Measurements from ENCODE around the gene AAR2.

AAR2 gene

GRCh38 chr20:36217226-36217625, 19.1 kb upstream of the AAR2 start:
- H3K27ac ChIP-seq: no peak overlapping the region
- DNase-seq (ENCODE audit: low read depth, low spot score): no peak

- no peak overlapping the region for H3K27ac ChIP-seq
- DNase-seq (ENCODE audit: low read depth, low spot score): no peak
Observed at GRCh38 chr20:36218380-36219064, 17.8 kb upstream of the AAR2 start.

DNA sequence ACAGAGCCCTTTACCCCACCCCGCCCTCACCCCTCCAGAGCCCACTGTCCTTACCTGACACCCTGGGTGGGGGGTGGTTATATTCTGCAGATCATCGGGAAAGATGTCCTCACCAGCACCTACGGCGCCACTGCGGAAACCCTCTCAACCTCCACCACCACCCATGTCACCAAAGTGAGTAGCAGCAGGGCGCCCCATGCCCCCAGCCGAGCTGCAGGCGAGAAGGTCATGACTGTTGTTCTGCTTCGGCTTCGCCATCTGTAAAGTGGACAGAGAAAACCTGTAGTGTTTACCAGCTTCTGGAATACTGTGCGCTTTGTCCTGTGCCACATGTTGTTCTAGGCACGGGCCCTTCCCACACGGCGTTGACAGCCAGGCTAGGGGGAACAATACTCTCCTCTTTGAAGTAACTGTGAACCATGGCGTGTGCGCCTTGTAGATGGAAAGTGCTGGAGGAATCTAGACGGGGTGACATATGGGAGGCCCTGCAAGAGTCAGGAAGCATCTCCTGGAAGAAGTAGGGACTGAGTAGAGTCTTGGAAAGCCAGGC, 16.5 kb upstream of the AAR2 start:
- DNase-seq (ENCODE audit: low read depth, low spot score): no peak
- no peak overlapping the region for H3K27ac ChIP-seq

- no peak for DNase-seq (ENCODE audit: low read depth, low spot score)
- no peak overlapping the region for H3K27ac ChIP-seq
Observed at GRCh38 chr20:36225666-36226065, 10.6 kb upstream of the AAR2 start.

GRCh38 chr20:36228770-36229169, 7.5 kb upstream of the AAR2 start:
- DNase-seq (ENCODE audit: low read depth, low spot score): no peak
- no peak overlapping the region for H3K27ac ChIP-seq

GRCh38 chr20:36230019-36230418, 6.3 kb upstream of the AAR2 start:
- no peak for DNase-seq (ENCODE audit: low read depth, low spot score)
- H3K27ac ChIP-seq: no peak overlapping the region

- no peak for DNase-seq (ENCODE audit: low read depth, low spot score)
- H3K27ac ChIP-seq: no peak overlapping the region
Observed at GRCh38 chr20:36231331-36231730, 4.9 kb upstream of the AAR2 start.

DNA sequence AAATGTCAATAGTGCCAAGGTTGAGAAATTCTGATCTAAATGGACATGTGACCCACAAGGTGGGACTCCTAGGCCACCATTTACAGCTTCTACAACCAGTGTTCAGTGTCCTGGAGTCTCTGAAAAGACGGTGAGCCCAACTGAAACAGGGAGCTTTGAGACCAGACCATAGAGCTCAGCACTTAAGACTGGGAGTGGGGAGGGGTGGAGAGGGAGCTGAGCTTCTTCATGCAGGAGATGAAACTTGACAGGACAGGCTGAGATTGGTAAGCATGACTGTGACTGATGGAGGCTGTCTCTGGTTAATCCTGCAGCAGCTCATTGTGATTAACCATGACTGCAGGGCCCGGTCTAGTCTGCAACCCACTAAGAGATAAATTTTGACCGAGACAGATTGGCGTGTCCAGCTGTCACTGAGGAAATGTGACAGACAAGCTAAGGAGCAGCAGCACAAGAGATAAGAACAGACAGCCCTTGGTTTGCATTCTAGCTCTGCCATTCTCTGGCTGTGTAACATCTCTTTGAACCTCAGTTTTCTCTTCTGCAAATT, 1.4 kb upstream of the AAR2 start:
- no peak for DNase-seq (ENCODE audit: low read depth, low spot score)
- no peak overlapping the region for H3K27ac ChIP-seq

- DNase-seq (ENCODE audit: low read depth, low spot score): no peak
- H3K27ac ChIP-seq: peak overlapping the region; percentile 55
Observed at GRCh38 chr20:36236786-36237121, 476 bp downstream of the AAR2 start.

DNA sequence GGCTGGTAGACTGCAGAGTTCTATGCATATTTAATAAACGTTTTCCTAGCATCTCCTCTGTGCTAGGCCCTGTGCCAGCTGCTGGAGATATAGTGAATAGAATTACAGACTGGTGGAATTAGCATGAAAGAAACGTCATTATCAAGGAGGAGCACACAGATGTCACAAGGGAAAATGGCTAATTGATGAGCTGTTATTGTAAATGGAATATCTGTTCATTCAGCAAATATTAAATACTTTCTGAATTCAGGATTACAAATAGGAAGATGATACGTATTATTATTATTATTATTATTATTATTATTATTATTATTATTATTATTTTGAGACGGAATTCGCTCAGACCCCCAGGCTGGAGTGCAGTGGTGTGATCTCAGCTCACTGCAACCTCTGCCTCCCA, 1.2 kb downstream of the AAR2 start:
- no peak for DNase-seq (ENCODE audit: low read depth, low spot score)
- no peak overlapping the region for H3K27ac ChIP-seq

- DNase-seq (ENCODE audit: low read depth, low spot score): no peak
- H3K27ac ChIP-seq: no peak overlapping the region
Observed at GRCh38 chr20:36238153-36238552, 1.9 kb downstream of the AAR2 start.

GRCh38 chr20:36238760-36239159, 2.5 kb downstream of the AAR2 start:
- H3K27ac ChIP-seq: no peak overlapping the region
- DNase-seq (ENCODE audit: low read depth, low spot score): no peak

- no peak for DNase-seq (ENCODE audit: low read depth, low spot score)
- H3K27ac ChIP-seq: no peak overlapping the region
Observed at GRCh38 chr20:36240076-36240475, 3.8 kb downstream of the AAR2 start.

- H3K27ac ChIP-seq: no peak overlapping the region
- no peak for DNase-seq (ENCODE audit: low read depth, low spot score)
Observed at GRCh38 chr20:36241678-36242077, 5.4 kb downstream of the AAR2 start.

- no peak for DNase-seq (ENCODE audit: low read depth, low spot score)
- H3K27ac ChIP-seq: no peak overlapping the region
Observed at GRCh38 chr20:36243726-36244125, 7.4 kb downstream of the AAR2 start.

GRCh38 chr20:36246401-36246800, 10.1 kb downstream of the AAR2 start:
- DNase-seq (ENCODE audit: low read depth, low spot score): no peak
- no peak overlapping the region for H3K27ac ChIP-seq

DNA sequence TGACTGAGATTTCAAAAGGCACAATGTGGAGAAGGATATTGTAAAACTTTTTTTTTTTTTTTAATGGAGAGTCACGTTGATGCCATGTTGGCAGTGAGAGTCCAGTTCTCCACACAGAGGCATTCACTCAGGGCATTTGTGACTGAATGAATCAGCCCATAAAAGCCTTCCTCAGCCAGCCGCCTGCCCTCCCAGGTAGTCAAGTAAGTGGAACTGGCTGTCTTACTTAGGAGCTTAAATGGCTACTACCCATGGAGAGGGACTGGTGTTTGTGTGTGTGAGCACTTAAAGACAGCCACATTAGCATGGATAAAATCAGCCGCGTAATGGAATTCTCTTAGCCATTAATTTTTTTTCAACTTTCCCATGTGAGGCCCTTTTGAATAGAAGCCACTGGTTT, 12.6 kb downstream of the AAR2 start:
- no peak for DNase-seq (ENCODE audit: low read depth, low spot score)
- H3K27ac ChIP-seq: no peak overlapping the region

GRCh38 chr20:36249450-36249849, 13.2 kb downstream of the AAR2 start:
- no peak for DNase-seq (ENCODE audit: low read depth, low spot score)
- H3K27ac ChIP-seq: no peak overlapping the region

DNA sequence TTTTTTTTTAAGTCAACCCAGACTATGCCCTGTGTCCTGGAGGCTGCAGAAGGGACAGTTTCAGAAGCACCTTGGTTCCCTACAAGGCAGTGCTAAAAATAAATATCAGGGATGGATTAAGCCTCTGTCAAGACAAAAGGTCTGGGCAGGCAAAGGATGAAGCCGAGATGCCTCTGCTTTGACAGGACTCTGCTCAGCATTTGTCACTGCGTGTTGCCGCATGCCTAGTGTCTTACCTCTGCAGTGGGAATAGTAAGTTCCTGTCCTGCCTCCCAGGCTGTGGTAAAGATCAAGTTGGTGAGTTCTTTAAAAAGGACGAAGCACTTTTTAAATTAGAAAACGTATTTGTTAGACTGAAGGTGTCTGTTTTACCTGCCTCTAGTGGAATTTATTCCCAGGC, 15.1 kb downstream of the AAR2 start:
- DNase-seq (ENCODE audit: low read depth, low spot score): no peak
- peak overlapping the region; percentile 29 for H3K27ac ChIP-seq

- H3K27ac ChIP-seq: peak overlapping the region; percentile 29
- DNase-seq (ENCODE audit: low read depth, low spot score): no peak
Observed at GRCh38 chr20:36252511-36252910, 16.2 kb downstream of the AAR2 start.

DNA sequence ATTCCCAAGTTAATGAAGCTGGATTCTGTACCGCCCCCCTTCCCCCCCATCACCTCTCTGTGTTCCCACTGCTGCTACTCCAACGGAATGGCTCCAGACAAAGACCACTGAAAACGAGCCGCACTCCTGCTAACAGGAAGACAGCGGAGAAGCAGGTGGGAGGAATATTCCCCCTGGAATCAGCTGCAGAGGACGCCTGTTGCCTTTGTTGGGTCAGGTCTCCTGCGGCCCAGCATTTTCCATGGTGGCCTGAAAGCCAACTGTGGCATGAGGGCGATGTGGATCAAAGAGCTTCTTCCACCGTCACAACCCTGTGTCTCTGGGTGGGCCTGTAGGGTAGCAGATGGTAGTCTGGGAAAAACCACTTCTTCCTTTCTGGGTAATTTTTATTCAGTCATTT, 16.8 kb downstream of the AAR2 start:
- H3K27ac ChIP-seq: peak overlapping the region; percentile 29
- no peak for DNase-seq (ENCODE audit: low read depth, low spot score)

DNA sequence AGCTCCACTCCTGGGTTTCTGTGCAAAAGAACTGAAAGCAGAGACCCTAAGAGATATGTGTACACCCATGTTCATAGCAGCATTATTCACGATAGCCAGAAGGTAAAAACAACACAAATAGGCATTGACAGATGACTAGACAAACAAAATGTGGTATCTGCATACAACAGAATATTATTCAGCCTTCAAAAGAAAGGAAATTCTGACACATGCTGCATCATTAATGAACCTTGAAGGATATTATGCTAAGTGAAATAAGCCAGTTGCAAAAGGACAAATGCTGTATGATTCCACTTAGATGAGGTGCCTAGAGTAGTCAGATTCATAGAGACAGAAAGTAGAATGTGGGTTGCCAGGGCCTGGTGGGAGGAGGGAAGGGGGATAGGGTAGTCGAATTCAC, 17.8 kb downstream of the AAR2 start:
- no peak overlapping the region for H3K27ac ChIP-seq
- no peak for DNase-seq (ENCODE audit: low read depth, low spot score)
